Measurements from ENCODE around the gene DPF3.

Gene DPF3

GRCh38 chr14:72665259-72665658 lies 228.6 kb downstream of the DPF3 start:
- Histone ChIP-seq H2AFZ (ENCODE audit: low read length) (no peak overlapping the region), H3K4me1 (ENCODE audit: low read length) (no peaks in the 10 kb centered on the region), H3K4me3 (ENCODE audit: low read length) (no peak overlapping the region), H3K9me3 (replicated peaks; ENCODE audit: insufficient read depth, low read length) (no peaks in the 10 kb centered on the region), H3K9me2 (replicated peaks; ENCODE audit: insufficient read depth, low read length) (no peaks in the 10 kb centered on the region), H3K36me3 (replicated peaks; ENCODE audit: insufficient read depth, low read length) (no peaks in the 10 kb centered on the region), H4K20me1 (ENCODE audit: insufficient read depth, low read length) (no peaks in the 10 kb centered on the region), H3F3A (ENCODE audit: insufficient read depth, low read length) (no peaks in the 10 kb centered on the region), H3K4me2 (ENCODE audit: low read depth, low read length) (no peak overlapping the region), H3K27ac (ENCODE audit: low read length) (no peak overlapping the region), H3K79me2 (ENCODE audit: low read length) (no peaks in the 10 kb centered on the region), H3K27me3 (replicated peaks; ENCODE audit: insufficient read depth, low read length) (no peaks in the 10 kb centered on the region), H3K9ac (ENCODE audit: low read length) (no peak overlapping the region)
- TF ChIP-seq, protein P1, sequence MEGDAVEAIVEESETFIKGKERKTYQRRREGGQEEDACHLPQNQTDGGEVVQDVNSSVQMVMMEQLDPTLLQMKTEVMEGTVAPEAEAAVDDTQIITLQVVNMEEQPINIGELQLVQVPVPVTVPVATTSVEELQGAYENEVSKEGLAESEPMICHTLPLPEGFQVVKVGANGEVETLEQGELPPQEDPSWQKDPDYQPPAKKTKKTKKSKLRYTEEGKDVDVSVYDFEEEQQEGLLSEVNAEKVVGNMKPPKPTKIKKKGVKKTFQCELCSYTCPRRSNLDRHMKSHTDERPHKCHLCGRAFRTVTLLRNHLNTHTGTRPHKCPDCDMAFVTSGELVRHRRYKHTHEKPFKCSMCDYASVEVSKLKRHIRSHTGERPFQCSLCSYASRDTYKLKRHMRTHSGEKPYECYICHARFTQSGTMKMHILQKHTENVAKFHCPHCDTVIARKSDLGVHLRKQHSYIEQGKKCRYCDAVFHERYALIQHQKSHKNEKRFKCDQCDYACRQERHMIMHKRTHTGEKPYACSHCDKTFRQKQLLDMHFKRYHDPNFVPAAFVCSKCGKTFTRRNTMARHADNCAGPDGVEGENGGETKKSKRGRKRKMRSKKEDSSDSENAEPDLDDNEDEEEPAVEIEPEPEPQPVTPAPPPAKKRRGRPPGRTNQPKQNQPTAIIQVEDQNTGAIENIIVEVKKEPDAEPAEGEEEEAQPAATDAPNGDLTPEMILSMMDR (IDR thresholded peaks at IDR 0.05; ENCODE audit: low read length), result no peak
- TF ChIP-seq EZH2 (optimal IDR thresholded peaks at IDR 0.05; ENCODE audit: low read depth, low read length) (no peak), EZH2phosphoT487 (IDR thresholded peaks at IDR 0.05; ENCODE audit: low read length) (no peak)
- no peak for DNase-seq

GRCh38 chr14:72664651-72665050 lies 229.2 kb downstream of the DPF3 start:
- Histone ChIP-seq H3F3A (ENCODE audit: insufficient read depth, low read length) (no peaks in the 10 kb centered on the region), H3K4me2 (ENCODE audit: low read depth, low read length) (no peak overlapping the region)
- TF ChIP-seq EZH2 (optimal IDR thresholded peaks at IDR 0.05; ENCODE audit: low read depth, low read length) (no peak), EZH2phosphoT487 (IDR thresholded peaks at IDR 0.05; ENCODE audit: low read length) (no peak)
- TF ChIP-seq, protein P1 (IDR thresholded peaks at IDR 0.05; ENCODE audit: low read length), result no peak

GRCh38 chr14:72663956-72664650 lies 229.8 kb downstream of the DPF3 start:
- Histone ChIP-seq H3K27ac (ENCODE audit: low read length) (no peak overlapping the region), H3K9me2 (replicated peaks; ENCODE audit: insufficient read depth, low read length) (no peaks in the 10 kb centered on the region), H3K4me3 (ENCODE audit: low read length) (no peak overlapping the region), H3K36me3 (replicated peaks; ENCODE audit: insufficient read depth, low read length) (no peaks in the 10 kb centered on the region), H3K9ac (ENCODE audit: low read length) (no peak overlapping the region), H3K9me3 (replicated peaks; ENCODE audit: insufficient read depth, low read length) (no peaks in the 10 kb centered on the region), H4K20me1 (ENCODE audit: insufficient read depth, low read length) (no peaks in the 10 kb centered on the region), H3K27me3 (replicated peaks; ENCODE audit: insufficient read depth, low read length) (no peaks in the 10 kb centered on the region), H3K4me2 (ENCODE audit: low read depth, low read length) (no peak overlapping the region), H3K4me1 (ENCODE audit: low read length) (no peaks in the 10 kb centered on the region), H2AFZ (ENCODE audit: low read length) (no peak overlapping the region), H3K79me2 (ENCODE audit: low read length) (no peaks in the 10 kb centered on the region), H3F3A (ENCODE audit: insufficient read depth, low read length) (no peaks in the 10 kb centered on the region)
- TF ChIP-seq EZH2 (optimal IDR thresholded peaks at IDR 0.05; ENCODE audit: low read depth, low read length) (no peak), EZH2phosphoT487 (IDR thresholded peaks at IDR 0.05; ENCODE audit: low read length) (no peak)
- TF ChIP-seq, protein P1 (IDR thresholded peaks at IDR 0.05; ENCODE audit: low read length), result no peak
- DNase-seq, result no peak

More at GRCh38 chr14:72664651-72665050, 229.2 kb downstream of the DPF3 start:
- Histone ChIP-seq H3K36me3 (replicated peaks; ENCODE audit: insufficient read depth, low read length) (no peaks in the 10 kb centered on the region), H4K20me1 (ENCODE audit: insufficient read depth, low read length) (no peaks in the 10 kb centered on the region), H3K4me3 (ENCODE audit: low read length) (no peak overlapping the region), H3K9me3 (replicated peaks; ENCODE audit: insufficient read depth, low read length) (no peaks in the 10 kb centered on the region), H3K9ac (ENCODE audit: low read length) (no peak overlapping the region), H3K4me1 (ENCODE audit: low read length) (no peaks in the 10 kb centered on the region), H3K9me2 (replicated peaks; ENCODE audit: insufficient read depth, low read length) (no peaks in the 10 kb centered on the region), H2AFZ (ENCODE audit: low read length) (no peak overlapping the region), H3K27me3 (replicated peaks; ENCODE audit: insufficient read depth, low read length) (no peaks in the 10 kb centered on the region), H3K79me2 (ENCODE audit: low read length) (no peaks in the 10 kb centered on the region), H3K27ac (ENCODE audit: low read length) (no peak overlapping the region)
- DNase-seq, result no peak
